Measurements from ENCODE around the gene SERPINC1. TPM values are rescaled to one million over a fixed set of nuclear protein-coding genes. Genes with fewer than 3 reads are reported as not detected.

Gene SERPINC1
- total and polyA plus RNA-seq, 9 of the 15 experiments (the other 6 are each of a cell fraction or from before 2014, with no cell fraction given), result 0.07 to 1.2 (median 0.50) TPM

- Histone ChIP-seq H3K27me3 (ENCODE audit: control insufficient read depth in 2 of 2, insufficient read depth in 2 of 2, low read length in 2 of 2) (no peaks in the 10 kb centered on the region), H3K79me2 (ENCODE audit: control insufficient read depth, insufficient read depth, low read length) (no peaks in the 10 kb centered on the region), H3K4me2 (ENCODE audit: insufficient read depth, low read length) (no peak overlapping the region), H3K9ac (ENCODE audit: insufficient read depth in 1 of 2, low read depth in 2 of 2, low read length in 2 of 2) (no peak overlapping the region), H3K9me3 (replicated peaks; ENCODE audit: control insufficient read depth, insufficient read depth, low read depth, low read length) (no peaks in the 10 kb centered on the region), H3K4me1 (replicated peaks in 1 of 2; ENCODE audit: control insufficient read depth in 2 of 2, insufficient read depth in 2 of 2, low read length in 2 of 2) (no peaks in the 10 kb centered on the region), H4K20me1 (replicated peaks; ENCODE audit: control insufficient read depth, insufficient read depth, low read length) (no peaks in the 10 kb centered on the region), H3K36me3 (ENCODE audit: control insufficient read depth, insufficient read depth, low read length) (peaks cover 68% of the 10 kb centered on the region), H2AFZ (ENCODE audit: low read depth, low read length) (no peak overlapping the region), H3K4me3 (no peak overlapping the region), H3K27ac (ENCODE audit: extremely low read depth, low read depth, low read length) (no peak overlapping the region), H3K9me1 (ENCODE audit: control insufficient read depth, insufficient read depth, low read length) (no peaks in the 10 kb centered on the region)
- peak in 1 of 4 experiments; percentile 8 for DNase-seq (ENCODE audit: extremely low read depth in 1 of 4, low spot score in 3 of 4)
- FAIRE-seq, result no peak
- intact Hi-C loops (cut with micrococcal nuclease) (no loop called here), in situ Hi-C loops (cut with MboI) (no loop called here)
- ATAC-seq, result no peak
- ChIA-PET CTCF (ENCODE audit: low intra/inter-chr PET ratio) (no interaction called here), POLR2A (interaction anchor here (0.8 to 10.4 kb wide), 6 partner anchors 7 to 33 kb away, joined by 3 to 183 read pairs (median 6); partner anchors contain the start of genes DARS2, GAS5 and ZBTB37)
- TF ChIP-seq MTA3 (IDR thresholded peaks at IDR 0.05; ENCODE audit: borderline replicate concordance), result no peak
- TF ChIP-seq NR2C1 (IDR thresholded peaks at IDR 0.05), result peak; percentile 73
- TF ChIP-seq NR2C1 (tag; IDR thresholded peaks at IDR 0.05), result peak; percentile 85
- no peak for TF ChIP-seq RHOXF2B (CRISPR knock-in tag; conservative IDR thresholded peaks at IDR 0.05)
- no peak for TF ChIP-seq RUNX1 (IDR thresholded peaks at IDR 0.05; ENCODE audit: low read depth)
- TF ChIP-seq NR2C2 (CRISPR knock-in tag; IDR thresholded peaks at IDR 0.05), result no peak
- peak; percentile 12; the same call in 1 of the 2 replicates for TF ChIP-seq NR2C2 (tag; IDR thresholded peaks at IDR 0.05)
- TF ChIP-seq SUPT5H (IDR thresholded peaks at IDR 0.05), result 0 out of 2 replicates have a peak, but pooled peaks have one; percentile 36
- no peak for TF ChIP-seq PCBP1 (IDR thresholded peaks at IDR 0.05; ENCODE audit: low read depth, low read length, poor library complexity, severe bottlenecking)
- TF ChIP-seq, protein P1, sequence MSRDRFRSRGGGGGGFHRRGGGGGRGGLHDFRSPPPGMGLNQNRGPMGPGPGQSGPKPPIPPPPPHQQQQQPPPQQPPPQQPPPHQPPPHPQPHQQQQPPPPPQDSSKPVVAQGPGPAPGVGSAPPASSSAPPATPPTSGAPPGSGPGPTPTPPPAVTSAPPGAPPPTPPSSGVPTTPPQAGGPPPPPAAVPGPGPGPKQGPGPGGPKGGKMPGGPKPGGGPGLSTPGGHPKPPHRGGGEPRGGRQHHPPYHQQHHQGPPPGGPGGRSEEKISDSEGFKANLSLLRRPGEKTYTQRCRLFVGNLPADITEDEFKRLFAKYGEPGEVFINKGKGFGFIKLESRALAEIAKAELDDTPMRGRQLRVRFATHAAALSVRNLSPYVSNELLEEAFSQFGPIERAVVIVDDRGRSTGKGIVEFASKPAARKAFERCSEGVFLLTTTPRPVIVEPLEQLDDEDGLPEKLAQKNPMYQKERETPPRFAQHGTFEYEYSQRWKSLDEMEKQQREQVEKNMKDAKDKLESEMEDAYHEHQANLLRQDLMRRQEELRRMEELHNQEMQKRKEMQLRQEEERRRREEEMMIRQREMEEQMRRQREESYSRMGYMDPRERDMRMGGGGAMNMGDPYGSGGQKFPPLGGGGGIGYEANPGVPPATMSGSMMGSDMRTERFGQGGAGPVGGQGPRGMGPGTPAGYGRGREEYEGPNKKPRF (IDR thresholded peaks at IDR 0.05; ENCODE audit: low read depth, low read length), result no peak
- TF ChIP-seq POLR2AphosphoS5 (IDR thresholded peaks at IDR 0.05; ENCODE audit: control insufficient read depth, insufficient read depth, low read depth, low read length), result 0 out of 2 replicates have a peak, but pooled peaks have one; percentile 40
- TF ChIP-seq PHB (CRISPR knock-in tag; IDR thresholded peaks at IDR 0.05), result no peak
- BruUV-seq (replicated peaks), result no TSS peak
- 73% methylated on average over 4 of the region's 4 CpGs for WGBS (ENCODE audit: insufficient coverage, low coverage, missing lambda C conversion rate)
Measured at GRCh38 chr1:173857363-173857917, 59.7 kb downstream of the SERPINC1 start.

All from K562 (cell line).